GM13977 (cell line): ENCODE results near the gene CTCFL.
"Not testable (repeated sequence)": the region's sequence is repeated elsewhere in the genome, so short reads cannot be mapped to it uniquely, and the experiment has no call there.

Source experiments
- DNase-seq: peaks from one replicate; pipeline ENCODE4 v3.0.0; 2012; ENCODE audit warnings: low spot score
- in situ Hi-C: fragments of 300-500 bp; cut with MboI; formaldehyde crosslinking; loops from one replicate; pipeline ENCODE4 v1.12.0; 2022; ENCODE audit warnings: low sequenced_read_pairs, low pct_unique_long_range_greater_than_20kb, mixed read lengths, inconsistent platforms; ENCODE audit not compliant: unreplicated experiment
- TF ChIP-seq, protein P1 (sequence below): IDR thresholded peaks from 2 replicates; pipeline ENCODE4 v1.5.1; 2012; ENCODE audit warnings: mild to moderate bottlenecking, control low read depth; ENCODE audit not compliant: insufficient read depth; ENCODE audit errors: extremely low read depth, missing control alignments

Gene CTCFL

DNA sequence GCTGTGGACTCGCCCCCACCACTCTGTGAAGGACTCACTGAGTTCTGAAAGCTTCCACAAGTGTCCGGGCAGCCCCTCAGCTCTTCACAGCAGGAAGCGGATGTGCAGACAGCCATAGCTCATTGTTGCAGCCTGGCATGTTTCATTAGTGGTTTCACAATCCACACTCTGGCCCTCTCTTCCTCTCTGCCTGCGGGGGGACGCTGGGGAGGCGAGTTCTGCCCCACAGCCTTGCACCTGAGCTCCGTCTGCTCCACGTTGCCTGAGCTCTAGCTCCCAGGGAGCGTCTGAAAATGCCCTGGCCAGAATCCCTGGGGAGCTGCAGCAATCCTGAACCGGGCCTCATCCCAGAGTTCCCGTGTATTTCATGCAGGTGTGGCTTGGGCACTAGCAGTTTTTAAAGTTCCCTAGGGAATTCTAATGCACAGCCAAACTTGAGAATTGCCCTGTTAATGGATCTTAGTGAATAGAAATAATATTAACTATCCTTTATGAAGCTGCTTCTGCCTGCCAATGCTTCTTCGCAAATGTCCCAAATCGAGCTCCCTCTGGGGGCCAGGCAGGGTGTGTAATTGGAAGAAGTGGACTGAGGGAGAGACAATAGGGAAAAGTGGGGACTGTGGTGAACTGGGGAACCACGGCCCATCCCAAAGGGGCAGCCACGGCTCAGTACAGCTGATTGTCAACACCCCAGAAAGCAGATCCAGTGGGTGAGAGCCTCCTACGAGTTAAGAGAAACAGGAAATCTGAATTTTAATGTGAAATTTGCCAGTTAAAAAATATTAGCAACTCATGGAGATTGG is 51.5 kb downstream of the CTCFL start:
- DNase-seq, result peak; percentile 77
- in situ Hi-C loops, result no loop called here
- TF ChIP-seq, protein P1, sequence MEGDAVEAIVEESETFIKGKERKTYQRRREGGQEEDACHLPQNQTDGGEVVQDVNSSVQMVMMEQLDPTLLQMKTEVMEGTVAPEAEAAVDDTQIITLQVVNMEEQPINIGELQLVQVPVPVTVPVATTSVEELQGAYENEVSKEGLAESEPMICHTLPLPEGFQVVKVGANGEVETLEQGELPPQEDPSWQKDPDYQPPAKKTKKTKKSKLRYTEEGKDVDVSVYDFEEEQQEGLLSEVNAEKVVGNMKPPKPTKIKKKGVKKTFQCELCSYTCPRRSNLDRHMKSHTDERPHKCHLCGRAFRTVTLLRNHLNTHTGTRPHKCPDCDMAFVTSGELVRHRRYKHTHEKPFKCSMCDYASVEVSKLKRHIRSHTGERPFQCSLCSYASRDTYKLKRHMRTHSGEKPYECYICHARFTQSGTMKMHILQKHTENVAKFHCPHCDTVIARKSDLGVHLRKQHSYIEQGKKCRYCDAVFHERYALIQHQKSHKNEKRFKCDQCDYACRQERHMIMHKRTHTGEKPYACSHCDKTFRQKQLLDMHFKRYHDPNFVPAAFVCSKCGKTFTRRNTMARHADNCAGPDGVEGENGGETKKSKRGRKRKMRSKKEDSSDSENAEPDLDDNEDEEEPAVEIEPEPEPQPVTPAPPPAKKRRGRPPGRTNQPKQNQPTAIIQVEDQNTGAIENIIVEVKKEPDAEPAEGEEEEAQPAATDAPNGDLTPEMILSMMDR, result peak; percentile 25

DNA sequence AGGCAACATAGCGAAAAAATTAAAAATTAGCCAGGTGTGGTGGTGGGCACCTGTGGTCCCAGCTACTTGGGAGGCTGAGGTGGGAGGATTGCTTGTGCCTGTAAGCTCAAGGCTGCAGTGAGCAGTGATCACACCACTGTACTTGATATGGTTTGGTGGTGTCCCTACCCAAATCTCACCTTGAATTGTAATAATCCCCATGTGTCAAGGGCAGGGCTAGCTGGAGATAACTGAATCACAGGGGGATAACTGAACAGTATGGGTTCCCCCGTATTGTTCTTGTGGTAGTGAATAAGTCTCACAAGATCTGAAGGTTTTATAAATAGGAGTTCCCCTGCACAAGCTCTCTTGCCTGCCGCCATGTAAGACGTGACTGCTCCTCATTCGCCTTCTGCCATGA is 52.5 kb downstream of the CTCFL start:
- DNase-seq, in situ Hi-C loops: not testable (repeated sequence)

DNA sequence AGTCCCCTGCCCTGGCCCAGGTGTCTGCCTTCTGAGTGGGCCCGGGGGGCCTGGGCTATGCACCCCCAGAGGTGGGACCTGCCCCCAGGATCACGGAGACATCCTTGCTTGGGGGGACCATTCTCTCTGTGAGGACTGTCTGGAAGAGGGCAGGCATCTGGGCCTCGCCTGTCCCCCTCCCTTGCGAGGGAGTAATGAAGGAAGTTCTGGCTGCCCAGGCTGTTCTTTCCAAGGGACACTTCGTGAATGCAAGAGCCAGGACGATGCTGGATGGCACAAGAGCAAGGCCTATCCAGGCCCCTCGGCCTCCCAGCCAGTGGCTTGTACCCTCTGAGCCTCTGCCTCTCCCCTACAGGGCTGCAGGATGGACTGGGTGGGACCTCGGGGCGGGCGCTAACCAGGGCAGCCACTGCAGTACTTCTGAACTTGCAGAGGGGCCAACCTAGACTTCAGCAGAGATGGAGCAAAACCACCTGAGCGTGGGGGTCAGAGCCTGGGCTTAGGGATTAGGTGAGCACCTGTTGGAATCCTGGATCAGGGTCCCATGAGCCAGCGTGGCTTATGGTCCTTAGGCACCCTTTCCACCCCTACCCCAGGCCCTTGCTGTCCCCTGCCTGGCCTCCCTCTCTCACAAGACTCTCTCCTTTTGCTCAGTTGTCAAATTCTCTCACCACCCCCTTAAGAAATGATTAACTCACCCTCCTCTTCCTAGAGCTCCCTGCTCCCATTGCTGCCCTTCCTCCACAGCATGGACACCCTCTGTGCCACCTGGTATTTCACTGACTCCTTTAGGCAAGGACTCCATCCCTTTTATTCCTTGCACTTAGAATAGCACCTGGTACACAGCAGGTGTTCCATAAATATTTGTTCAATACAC is 53.2 kb downstream of the CTCFL start:
- DNase-seq, result no peak
- in situ Hi-C loops, result no loop called here
- TF ChIP-seq, protein P1, result no peak

DNA sequence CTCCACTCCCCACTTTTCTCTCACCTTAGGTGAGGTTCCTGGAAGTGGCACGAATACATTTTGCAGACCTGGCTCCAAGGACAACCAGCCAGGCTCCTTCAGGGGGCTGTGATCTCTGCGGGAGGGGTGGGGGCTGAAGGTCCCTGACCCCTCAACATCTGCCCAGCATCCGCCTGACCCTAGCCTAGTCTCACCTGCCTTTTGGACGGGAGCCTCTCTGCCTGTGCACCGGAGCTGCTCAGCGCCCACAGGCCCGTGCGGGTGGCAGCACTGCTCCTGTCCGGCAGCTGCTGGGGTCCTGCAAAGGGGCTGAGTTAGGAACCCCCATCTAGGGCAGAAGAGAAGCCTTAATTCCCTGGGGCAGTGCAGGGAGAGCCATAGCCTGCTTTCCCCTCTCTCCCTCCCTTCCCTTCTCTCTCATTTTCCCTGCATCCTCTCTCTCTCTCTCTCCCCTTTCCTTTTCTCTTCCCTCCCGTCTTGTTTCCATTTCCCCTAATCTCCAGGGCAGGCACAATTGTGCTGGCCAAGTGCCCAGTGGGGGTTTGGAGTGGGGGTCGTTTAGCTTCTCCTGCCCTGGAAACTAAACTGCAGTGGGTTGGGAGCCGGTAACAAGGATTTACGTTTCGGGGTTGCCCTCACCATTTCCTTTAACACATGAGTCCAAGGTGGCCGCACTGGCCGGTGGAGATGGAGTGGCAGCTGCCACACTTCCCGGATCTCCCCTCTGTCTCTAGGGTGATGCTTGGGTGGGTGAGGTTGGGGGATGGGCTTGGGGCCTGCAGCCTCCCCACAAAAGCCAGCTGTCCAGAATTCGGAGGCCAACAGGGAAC is 54.1 kb downstream of the CTCFL start:
- DNase-seq, result no peak
- TF ChIP-seq, protein P1, result no peak
- in situ Hi-C loops, result no loop called here

DNA sequence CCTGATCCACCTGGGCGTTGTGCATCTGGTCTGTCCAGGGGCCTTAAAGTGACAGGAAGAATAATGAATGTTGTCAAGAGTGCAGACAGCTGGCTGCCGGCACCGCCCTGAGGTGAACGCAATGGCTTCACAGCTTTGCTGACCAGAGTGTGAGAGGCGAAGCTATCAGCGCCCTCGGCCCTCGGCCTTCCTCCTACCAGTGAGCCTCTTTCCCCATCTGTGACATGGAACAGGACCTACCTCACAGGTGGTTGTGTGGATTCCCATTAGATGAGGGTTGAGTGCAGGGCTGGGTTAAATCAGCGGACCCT is 54.8 kb downstream of the CTCFL start:
- in situ Hi-C loops, result no loop called here
- TF ChIP-seq, protein P1, result no peak
- DNase-seq, result no peak

DNA sequence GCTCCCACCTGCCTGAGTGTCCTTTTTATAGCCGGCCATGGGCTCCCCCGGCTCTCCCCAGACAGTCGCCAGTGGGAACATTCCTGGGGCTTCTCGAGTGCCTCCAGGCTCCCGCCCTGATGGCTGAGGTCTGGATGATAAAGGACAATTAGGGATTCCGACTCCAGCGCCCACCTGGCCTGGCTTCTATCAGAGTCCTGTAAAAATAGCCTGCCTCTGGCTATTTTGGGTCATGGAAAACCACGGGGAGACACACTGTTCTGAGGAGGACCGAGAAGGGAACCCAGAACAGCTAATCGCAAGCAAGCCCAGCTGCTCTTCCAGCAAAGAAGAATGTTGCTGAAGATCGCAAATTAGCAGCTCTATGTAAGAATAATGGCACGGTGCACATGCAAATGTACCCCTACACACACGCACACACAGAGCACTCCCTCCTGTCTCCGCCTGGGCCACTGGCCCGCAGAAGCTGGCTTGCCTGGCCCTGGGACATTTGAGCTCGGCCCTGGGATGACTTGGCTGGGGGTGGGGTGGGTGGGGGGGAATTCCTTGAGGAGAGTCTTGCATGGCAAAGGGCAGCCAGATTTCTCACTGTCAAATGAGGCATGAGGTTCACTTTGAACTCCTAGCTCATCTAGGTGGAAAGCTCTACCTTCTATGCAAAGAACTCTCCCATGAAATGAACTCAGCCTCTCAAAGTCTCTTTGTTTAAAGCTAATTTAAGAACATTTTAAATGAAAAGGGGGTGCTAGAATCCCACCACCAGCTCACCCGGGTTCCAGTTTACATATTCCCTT is 55.3 kb downstream of the CTCFL start:
- TF ChIP-seq, protein P1, result no peak
- in situ Hi-C loops, result no loop called here
- DNase-seq, result peak; percentile 36
